A204.1 (cell line): Measurements from ENCODE around the gene VPS26C.

Experiments used
- FAIRE-seq: peaks from 2 replicates; lab custom pipeline; 2012; peaks lifted over from hg19 to GRCh38; lab: Jason Lieb, UNC

Gene VPS26C

GRCh38 chr21:37200641-37201480 is 66.3 kb downstream of the VPS26C start:
- FAIRE-seq: no peak

- no peak for FAIRE-seq
These were observed 67.8 kb downstream of the VPS26C start for GRCh38 chr21:37199057-37199924.

DNA sequence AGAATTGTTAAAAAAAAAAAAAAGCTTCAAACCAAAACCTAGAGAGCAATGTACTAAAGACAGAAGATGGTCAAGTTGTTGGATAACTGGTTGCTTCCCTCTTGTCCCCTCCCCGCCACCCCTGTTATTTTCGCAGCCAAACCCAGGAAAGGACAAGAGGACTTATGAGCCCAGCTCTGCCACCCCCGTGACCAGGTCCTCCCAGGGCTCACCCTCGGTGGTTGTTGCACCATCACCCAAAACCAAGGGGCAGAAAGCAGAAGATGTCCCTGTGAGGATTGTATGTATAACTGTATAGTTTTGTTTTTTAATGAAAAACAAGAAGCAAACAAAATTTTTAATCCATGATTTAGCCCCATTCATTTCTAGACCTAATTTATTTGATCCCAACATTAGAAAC is 69.4 kb downstream of the VPS26C start:
- no peak for FAIRE-seq

GRCh38 chr21:37196847-37197246 is 70.3 kb downstream of the VPS26C start:
- FAIRE-seq: no peak

DNA sequence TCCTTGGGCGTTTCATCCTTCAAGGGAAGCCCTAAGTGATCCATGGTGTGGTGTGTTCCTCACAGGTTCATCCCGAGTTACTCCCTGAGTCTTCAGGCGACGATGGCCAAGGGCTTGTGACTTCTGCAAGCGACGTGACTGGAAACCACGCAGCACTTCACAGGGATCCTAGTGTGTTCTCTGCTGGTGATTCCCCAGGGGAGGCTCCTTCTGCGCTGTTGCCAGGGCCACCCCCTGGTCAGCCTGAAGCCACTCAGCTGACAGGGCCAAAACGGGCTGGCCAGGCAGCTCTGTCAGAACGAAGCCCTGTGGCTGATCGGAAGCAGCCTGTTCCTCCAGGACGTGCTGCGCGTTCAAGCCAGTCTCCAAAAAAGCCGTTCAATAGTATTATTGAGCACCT is 71.5 kb downstream of the VPS26C start:
- no peak for FAIRE-seq

- FAIRE-seq: no peak
These were observed 72.1 kb downstream of the VPS26C start for GRCh38 chr21:37195059-37195458.

DNA sequence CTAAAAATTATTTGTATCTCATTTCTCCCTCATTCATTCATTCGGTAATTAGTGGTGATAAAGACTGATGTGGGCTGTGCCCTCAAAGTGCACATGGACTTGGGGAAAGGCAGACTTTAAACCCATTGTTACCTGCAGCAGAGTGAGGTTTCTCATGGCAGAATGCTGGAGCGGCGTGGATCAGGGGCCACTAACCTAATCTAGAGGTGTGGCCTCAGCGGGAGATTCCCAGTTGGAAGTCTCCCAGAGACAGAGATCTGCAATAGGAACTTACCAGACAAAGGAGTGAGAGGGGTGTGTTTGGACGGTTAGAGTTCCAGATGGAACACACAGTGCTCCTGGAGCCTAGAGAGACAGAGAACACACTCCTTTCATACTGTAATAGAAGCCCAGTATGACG is 73.5 kb downstream of the VPS26C start:
- no peak for FAIRE-seq

DNA sequence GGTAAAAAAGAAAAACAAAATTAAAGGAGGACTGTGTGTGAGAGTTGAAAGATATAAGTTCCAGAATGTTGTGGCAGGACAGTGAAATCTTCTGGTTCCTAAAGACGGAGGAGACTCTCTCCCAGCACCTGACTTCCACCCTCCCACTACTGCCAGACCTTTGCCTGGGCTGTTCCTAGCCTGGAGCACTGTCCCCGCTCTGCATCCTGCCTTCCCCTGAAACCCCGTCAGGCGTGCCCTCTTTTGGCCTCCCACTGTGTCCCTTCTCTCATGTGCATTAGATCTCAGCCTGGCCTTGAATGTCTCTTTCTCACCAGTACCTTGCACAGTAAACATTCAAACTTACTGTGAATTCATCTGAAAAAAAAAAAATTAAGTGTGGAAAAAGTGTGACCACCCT is 74.1 kb downstream of the VPS26C start:
- FAIRE-seq: no peak

- FAIRE-seq: no peak
These were observed 75.1 kb downstream of the VPS26C start for GRCh38 chr21:37192019-37192418.

GRCh38 chr21:37188825-37189224 is 78.3 kb downstream of the VPS26C start:
- FAIRE-seq: no peak

DNA sequence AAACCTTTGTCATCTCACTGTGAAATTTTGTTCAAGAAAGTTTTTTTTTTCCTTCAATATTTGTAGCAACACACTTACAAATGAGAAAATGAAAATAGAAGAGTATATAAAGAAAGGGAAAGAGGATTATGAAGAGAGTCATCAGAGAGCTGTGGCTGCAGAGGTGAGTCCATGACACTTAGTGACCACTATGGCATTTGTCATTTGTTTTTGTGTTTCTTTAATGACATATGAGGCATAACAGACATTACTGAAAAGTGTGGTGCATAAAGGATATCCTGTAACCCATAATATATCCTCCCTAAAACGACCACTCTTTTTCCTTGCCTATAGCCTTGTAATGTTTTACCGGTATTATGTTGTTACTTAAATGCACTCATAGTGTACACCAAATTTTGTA is 80.2 kb downstream of the VPS26C start:
- FAIRE-seq: no peak

GRCh38 chr21:37184784-37185593 is 82.1 kb downstream of the VPS26C start:
- FAIRE-seq: no peak

GRCh38 chr21:37183749-37184148 is 83.4 kb downstream of the VPS26C start:
- no peak for FAIRE-seq

GRCh38 chr21:37182222-37182621 is 84.9 kb downstream of the VPS26C start:
- FAIRE-seq: no peak

DNA sequence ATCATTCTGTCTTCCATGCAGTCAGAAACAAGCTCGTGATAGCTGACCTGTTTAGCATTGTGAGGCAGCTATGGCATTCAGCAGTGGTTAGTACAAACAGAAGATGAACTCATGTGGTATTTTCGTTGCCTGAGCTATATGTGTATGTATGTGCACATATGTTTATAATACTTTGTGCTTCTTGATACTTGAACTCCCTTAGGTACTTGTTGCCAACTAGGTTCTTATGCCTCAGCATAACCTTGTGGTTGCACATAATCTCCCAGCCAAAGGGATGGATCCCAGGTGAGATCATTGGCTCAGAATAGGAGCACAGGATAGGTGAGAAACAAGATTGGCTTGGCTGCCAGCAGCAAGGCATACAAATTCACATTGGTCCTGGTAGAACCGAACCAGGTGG is 86.1 kb downstream of the VPS26C start:
- no peak for FAIRE-seq

DNA sequence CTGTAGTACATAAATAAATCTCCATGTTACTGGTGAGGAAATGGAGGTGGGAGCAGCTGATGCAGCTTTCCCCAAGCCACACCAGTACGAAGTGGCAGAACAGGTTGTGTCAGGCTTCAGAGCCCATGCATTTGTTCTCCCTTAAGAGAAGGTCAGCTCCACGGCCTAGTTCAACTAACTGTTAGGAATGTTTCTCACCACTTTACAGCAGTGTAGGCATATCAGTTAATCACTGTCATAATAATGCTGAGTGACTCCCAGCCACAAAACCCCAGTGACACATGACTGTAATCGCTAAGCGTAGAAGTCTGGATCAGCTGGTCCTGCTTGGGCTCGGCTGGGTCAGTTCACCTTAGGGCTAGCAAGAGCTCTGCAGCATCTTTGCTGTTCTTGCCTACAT is 90.4 kb downstream of the VPS26C start:
- FAIRE-seq: no peak
